Choroid plexus epithelial cell (primary cell): ENCODE measurements around the gene PDE5A.

ENCODE experiments used
- DNase-seq: peaks from one replicate; pipeline ENCODE4 v3.0.0-alpha.2; 2010; ENCODE audit warnings: low read depth
- H3K4me3 ChIP-seq: 2 replicates; pipeline ENCODE4 v1.5.1; 2011; ENCODE audit warnings: low read depth, mild to moderate bottlenecking, control low read depth, low read length, moderate library complexity
- TF ChIP-seq, protein P1 (sequence below): conservative IDR thresholded peaks from 2 replicates; pipeline ENCODE4 v1.5.1; 2011; ENCODE audit warnings: low read depth, mild to moderate bottlenecking, control low read depth, inconsistent platforms, low read length, moderate library complexity

PDE5A gene

DNA sequence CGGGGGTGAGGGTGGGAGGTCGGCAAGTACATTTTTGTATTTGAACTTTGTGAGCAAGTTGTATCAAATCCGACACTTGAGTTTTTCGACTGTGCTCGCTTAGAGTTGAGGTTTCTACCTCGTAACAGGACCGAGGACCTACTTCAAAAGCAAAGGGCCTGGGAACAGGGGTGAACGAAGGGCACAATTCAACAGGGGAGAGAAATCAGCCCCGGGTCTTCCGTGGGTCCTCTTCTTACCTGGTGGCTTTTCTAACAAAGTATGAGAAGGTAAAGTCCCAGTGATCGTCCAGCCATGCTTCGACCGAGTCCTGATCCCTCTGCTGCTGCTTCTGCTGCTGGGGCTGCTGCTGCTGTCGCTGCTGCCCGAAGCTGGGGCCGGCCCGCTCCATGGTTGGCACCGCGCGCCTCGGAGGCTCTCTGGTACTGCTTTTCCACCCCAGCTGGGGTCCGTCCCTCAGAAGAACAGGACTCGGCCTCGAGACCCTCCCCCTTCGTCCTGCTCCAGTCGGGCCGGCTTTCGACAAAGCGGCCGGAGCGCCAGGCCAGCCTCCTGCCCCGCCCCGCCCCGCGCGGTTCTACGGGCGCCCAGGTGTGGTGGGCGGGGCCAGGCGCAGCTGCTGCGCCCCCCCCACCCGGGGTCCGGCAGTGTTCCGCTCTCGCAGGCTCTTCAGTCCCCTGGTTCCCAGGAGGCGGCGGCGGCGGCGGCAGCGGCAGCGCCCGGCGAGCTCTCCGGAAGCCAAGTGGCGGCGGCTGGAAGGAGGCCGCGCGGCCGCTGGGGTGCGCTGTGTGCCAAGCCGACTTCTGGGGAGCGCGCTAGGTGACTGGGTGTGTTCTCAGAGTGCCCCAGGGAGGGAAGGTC lies at the start of gene PDE5A:
Gene PDE5A, minus strand, starts transcription at position 524 of the 861 bp plus-strand sequence. Its CDS starts 133 bp downstream, at position 391.
- peak; percentile 79 for DNase-seq

DNA sequence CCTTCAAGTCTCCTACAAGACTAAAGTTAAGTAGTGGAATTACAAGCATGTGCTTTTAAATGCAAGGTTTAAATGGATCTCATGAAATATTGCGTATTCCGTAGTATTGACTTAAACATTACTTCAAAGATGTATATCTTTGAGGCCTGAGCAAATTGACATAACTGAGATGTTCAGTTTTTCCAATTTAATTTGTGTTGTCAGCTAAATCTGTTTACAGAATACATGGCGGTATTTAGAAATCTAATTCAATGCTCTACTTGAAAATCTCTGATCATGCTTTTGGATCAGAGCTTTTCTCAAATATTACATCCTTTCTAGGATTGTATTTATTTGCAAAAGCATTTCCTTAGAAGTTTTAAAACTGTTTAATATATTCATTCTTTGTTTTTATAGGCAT lies 47.5 kb upstream of the PDE5A start:
- no peak overlapping the region for H3K4me3 ChIP-seq
- DNase-seq, result no peak
- TF ChIP-seq, protein P1, sequence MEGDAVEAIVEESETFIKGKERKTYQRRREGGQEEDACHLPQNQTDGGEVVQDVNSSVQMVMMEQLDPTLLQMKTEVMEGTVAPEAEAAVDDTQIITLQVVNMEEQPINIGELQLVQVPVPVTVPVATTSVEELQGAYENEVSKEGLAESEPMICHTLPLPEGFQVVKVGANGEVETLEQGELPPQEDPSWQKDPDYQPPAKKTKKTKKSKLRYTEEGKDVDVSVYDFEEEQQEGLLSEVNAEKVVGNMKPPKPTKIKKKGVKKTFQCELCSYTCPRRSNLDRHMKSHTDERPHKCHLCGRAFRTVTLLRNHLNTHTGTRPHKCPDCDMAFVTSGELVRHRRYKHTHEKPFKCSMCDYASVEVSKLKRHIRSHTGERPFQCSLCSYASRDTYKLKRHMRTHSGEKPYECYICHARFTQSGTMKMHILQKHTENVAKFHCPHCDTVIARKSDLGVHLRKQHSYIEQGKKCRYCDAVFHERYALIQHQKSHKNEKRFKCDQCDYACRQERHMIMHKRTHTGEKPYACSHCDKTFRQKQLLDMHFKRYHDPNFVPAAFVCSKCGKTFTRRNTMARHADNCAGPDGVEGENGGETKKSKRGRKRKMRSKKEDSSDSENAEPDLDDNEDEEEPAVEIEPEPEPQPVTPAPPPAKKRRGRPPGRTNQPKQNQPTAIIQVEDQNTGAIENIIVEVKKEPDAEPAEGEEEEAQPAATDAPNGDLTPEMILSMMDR, result no peak

More for the DNA sequence above, at the start of gene PDE5A:
- H3K4me3 ChIP-seq, result peak within 1 kb of the TSS; percentile 85
- TF ChIP-seq, protein P1, result peak; percentile 70

DNA sequence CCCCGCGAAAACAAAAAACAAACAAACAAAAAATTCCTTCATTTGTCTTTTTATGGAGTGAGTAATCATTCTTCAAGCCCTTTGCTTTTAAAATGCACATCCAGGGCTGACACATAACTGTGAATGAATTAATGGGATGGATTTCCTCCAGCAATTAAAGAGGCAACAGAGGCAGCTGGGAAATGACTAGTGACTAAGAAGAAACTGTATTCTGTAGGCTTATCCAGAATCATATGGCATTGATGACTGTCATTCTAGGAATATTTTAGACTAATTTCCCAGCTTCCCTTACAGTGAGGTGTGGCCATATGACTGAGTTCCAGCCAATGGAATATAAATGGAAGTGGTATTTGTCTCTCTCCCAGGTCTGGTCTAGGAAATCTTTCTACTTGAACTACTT lies 46.8 kb upstream of the PDE5A start:
- H3K4me3 ChIP-seq, result no peak overlapping the region
- TF ChIP-seq, protein P1, result no peak
- DNase-seq, result no peak

DNA sequence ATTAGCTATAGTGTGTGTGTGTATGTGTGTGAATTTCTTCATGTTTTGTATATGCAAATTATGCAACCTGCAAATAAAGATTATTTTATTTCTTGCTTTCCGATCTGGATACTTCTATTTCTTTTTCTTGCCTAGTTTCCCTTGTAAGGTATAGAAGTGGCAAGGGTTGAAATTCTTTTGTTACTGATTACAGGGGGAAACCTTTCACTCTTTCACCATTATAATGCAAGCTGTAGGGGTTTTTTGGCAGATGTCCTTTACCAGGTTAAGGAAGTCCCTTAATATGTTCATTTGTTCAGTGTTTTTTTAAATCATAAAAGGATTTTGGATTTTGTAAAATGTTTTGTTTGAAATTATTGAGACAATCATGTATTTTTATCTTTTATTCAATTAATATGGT lies 44.3 kb upstream of the PDE5A start:
- TF ChIP-seq, protein P1, result no peak
- DNase-seq, result no peak
- H3K4me3 ChIP-seq, result no peak overlapping the region

DNA sequence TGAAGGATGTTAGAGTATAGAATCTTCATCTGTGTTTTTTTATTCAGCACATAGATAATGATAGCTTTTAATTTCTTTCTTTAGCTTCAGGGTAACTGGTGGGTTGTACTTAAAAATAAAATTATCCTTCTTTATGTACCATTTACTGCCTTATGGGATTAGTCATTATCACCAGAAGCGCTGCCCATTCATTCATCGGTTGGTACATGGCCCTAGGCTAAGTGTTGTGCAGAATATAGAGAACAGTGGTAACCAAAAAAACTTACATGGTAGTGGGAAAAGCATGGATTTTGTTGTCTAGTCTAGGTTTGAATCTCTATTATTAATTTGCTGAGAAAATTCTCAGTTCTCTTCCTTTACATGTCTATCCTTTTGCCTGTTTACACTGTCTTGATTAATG lies 43.5 kb upstream of the PDE5A start:
- H3K4me3 ChIP-seq, result no peak overlapping the region
- TF ChIP-seq, protein P1, result no peak

DNA sequence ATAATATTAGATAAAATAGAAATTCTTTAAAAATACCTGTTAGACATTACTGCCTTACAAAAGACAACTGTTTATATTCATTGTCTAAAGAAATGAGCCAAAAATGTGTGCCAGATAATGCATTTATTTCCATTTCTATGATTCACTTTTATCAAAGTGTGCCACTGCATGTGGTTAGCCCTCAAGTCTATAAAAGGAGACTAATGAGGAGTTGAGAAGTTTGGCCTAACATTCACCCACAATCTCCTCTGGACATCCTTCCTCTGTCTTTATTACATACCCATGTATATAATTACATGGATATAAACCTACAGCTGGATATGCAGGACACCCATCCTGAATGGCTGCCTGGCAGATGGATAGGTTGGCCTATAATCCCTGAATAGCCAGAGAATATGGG lies 42.6 kb upstream of the PDE5A start:
- DNase-seq, result no peak
- no peak overlapping the region for H3K4me3 ChIP-seq
- TF ChIP-seq, protein P1, result no peak

More for the DNA sequence above, 43.5 kb upstream of the PDE5A start:
- no peak for DNase-seq

DNA sequence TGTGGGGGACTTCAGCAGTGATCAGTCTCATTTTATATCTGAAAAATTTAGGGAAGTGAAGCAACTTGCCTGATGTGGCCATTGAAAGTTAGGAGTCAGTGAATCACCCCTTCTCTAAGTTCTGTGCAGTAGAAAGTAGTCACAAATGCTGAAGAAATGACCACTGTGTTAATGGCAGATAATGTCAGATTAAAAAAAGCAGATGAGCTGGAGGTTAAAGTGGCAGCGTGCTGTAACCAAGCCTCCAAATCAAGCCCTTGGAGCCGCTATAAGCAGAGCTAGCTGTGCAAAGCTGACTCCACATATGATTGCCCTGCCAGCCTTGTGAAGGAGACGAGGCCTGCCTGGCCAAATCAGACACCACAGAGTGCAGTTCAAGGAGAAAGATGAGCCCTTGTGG lies 39.2 kb upstream of the PDE5A start:
- TF ChIP-seq, protein P1, result no peak
- DNase-seq, result no peak
- no peak overlapping the region for H3K4me3 ChIP-seq
